IMR-90 (cell line): ENCODE data around the gene UGT2B7. TPM values are rescaled to one million over a fixed set of nuclear protein-coding genes. Genes with fewer than 3 reads are reported as not detected.

Experiments used
- ATAC-seq: fragments of 200-7000 bp; cut with Tn5 transposase; 2 replicates; pipeline ENCODE4 v1.9.1; 2020; ENCODE audit warnings: low read depth, mild to moderate bottlenecking, moderate library complexity
- BruUV-seq: library from RNA; stranded (reverse); fragments of 400-500 nt; replicated peaks from 2 replicates; lab custom pipeline; 2021; lab: Mats Ljungman, UMichigan
- CTCF ChIA-PET: fragments of 300-600 bp; formaldehyde crosslinking; extraction: SDS; loops from one replicate; lab custom pipeline; 2021; ENCODE audit warnings: antibody characterized with exemption; lab: Yijun Ruan, JAX
- POLR2A ChIA-PET: fragments of 300-600 bp; sonication (Branson Sonifier 250); formaldehyde crosslinking; loops from one replicate; lab custom pipeline; 2022; ENCODE audit warnings: antibody characterized with exemption; ENCODE audit not compliant: unreplicated experiment; lab: Charles Lee
- DNase-seq: peaks from one replicate; pipeline ENCODE4 v3.0.0; 2013
- H2AFZ ChIP-seq: replicated peaks from 2 replicates; pipeline ENCODE3; 2013; ENCODE audit warnings: low read length, mild to moderate bottlenecking; ENCODE audit not compliant: poor library complexity
- H2AK5ac ChIP-seq: 2 replicates; pipeline ENCODE4 v1.6.1; 2013; ENCODE audit warnings: low read depth, low read length, inconsistent platforms
- H2AK9ac ChIP-seq: replicated peaks from 2 replicates; pipeline ENCODE3; 2013; ENCODE audit warnings: mild to moderate bottlenecking, low read depth, low read length, moderate library complexity; ENCODE audit not compliant: poor library complexity
- H2BK120ac ChIP-seq: 2 replicates; pipeline ENCODE4 v1.6.1; 2013; ENCODE audit warnings: low read depth, low read length, inconsistent platforms
- H2BK15ac ChIP-seq: 3 replicates; pipeline ENCODE4 v1.6.1; 2013; ENCODE audit warnings: low read depth, low read length, inconsistent platforms
- H2BK20ac ChIP-seq: 2 replicates; pipeline ENCODE4 v1.6.1; 2013; ENCODE audit warnings: low read depth, mild to moderate bottlenecking, inconsistent platforms, low read length, moderate library complexity
- H2BK5ac ChIP-seq: 2 replicates; pipeline ENCODE4 v1.6.1; 2013; ENCODE audit warnings: mild to moderate bottlenecking, low read depth, low read length, inconsistent platforms; ENCODE audit not compliant: poor library complexity, severe bottlenecking
- H3K14ac ChIP-seq: replicated peaks from 2 replicates; pipeline ENCODE4 v1.6.1; 2013; ENCODE audit warnings: low read depth, low read length, inconsistent platforms
- H3K18ac ChIP-seq: 2 replicates; pipeline ENCODE4 v1.6.1; 2013; ENCODE audit warnings: low read depth, low read length, control low read depth
- H3K23ac ChIP-seq: 2 replicates; pipeline ENCODE4 v1.6.1; 2013; ENCODE audit warnings: low read depth, low read length, inconsistent platforms
- H3K27ac ChIP-seq: 2 replicates; pipeline ENCODE4 v1.5.1; 2013; ENCODE audit warnings: mild to moderate bottlenecking, control low read depth, low read length; ENCODE audit not compliant: insufficient read depth
- H3K27me3 ChIP-seq: 2 replicates; pipeline ENCODE4 v1.6.1; 2013; ENCODE audit warnings: low read length; ENCODE audit not compliant: control insufficient read depth, insufficient read depth
- H3K36me3 ChIP-seq: 2 replicates; pipeline ENCODE4 v1.6.1; 2013; ENCODE audit warnings: low read length, mixed read lengths; ENCODE audit not compliant: control insufficient read depth, insufficient read depth
- H3K4ac ChIP-seq: 2 replicates; pipeline ENCODE4 v1.6.1; 2013; ENCODE audit warnings: low read depth, low read length, inconsistent platforms
- H3K4me1 ChIP-seq: 2 replicates; pipeline ENCODE4 v1.6.1; 2013; ENCODE audit warnings: low read length, mixed read lengths; ENCODE audit not compliant: control insufficient read depth, insufficient read depth
- H3K4me2 ChIP-seq: 2 replicates; pipeline ENCODE4 v1.6.1; 2013; ENCODE audit warnings: low read depth, mild to moderate bottlenecking, control low read depth, low read length, moderate library complexity
- H3K4me3 ChIP-seq: 2 replicates; pipeline ENCODE4 v1.5.1; 2013; ENCODE audit warnings: low read depth, mild to moderate bottlenecking, control low read depth, low read length, moderate library complexity; ENCODE audit not compliant: insufficient read depth
- H3K56ac ChIP-seq: 2 replicates; pipeline ENCODE4 v1.6.1; 2013; ENCODE audit warnings: low read length, inconsistent platforms; ENCODE audit not compliant: insufficient read depth; ENCODE audit errors: extremely low read depth
- H3K79me1 ChIP-seq, 2 experiments: 2 replicates each; pipeline ENCODE4 v1.6.1; 2013; ENCODE audit warnings: low read length in 2 of 2, inconsistent platforms in 1 of 2, low read depth in 1 of 2
- H3K9ac ChIP-seq: 2 replicates; pipeline ENCODE4 v1.6.1; 2013; ENCODE audit warnings: low read depth, low read length, control low read depth
- H3K9me1 ChIP-seq: 2 replicates; pipeline ENCODE4 v1.6.1; 2013; ENCODE audit warnings: low read length, inconsistent platforms; ENCODE audit not compliant: insufficient read depth
- H3K9me3 ChIP-seq: 2 replicates; pipeline ENCODE4 v1.6.1; 2013; ENCODE audit warnings: low read length; ENCODE audit not compliant: control insufficient read depth, insufficient read depth
- H4K20me1 ChIP-seq: 2 replicates; pipeline ENCODE4 v1.6.1; 2013; ENCODE audit warnings: low read length, inconsistent platforms; ENCODE audit not compliant: insufficient read depth
- H4K5ac ChIP-seq: 2 replicates; pipeline ENCODE4 v1.6.1; 2013; ENCODE audit warnings: mild to moderate bottlenecking, low read depth, low read length, control low read depth
- H4K8ac ChIP-seq, 2 experiments: 2 replicates each; pipeline ENCODE4 v1.6.1; 2013; ENCODE audit warnings: low read depth in 2 of 2, low read length in 2 of 2, control low read depth in 1 of 2, inconsistent platforms in 1 of 2
- H4K91ac ChIP-seq: 2 replicates; pipeline ENCODE4 v1.6.1; 2013; ENCODE audit warnings: low read depth, low read length, inconsistent platforms; ENCODE audit not compliant: insufficient read depth
- BHLHE40 ChIP-seq: fragments of 150-350 bp; IDR thresholded peaks from 2 replicates; pipeline ENCODE4 v1.6.1; 2016; ENCODE audit warnings: mild to moderate bottlenecking, low read depth, low read length
- CEBPB ChIP-seq: IDR thresholded peaks from 2 replicates; pipeline ENCODE4 v1.6.1; 2012; ENCODE audit warnings: low read depth, low read length, improper control_type of control experiment
- CHD1 ChIP-seq: IDR thresholded peaks from 2 replicates; pipeline ENCODE4 v1.6.1; 2012; ENCODE audit warnings: low read depth, low read length, improper control_type of control experiment
- FOS ChIP-seq: fragments of 150-350 bp; IDR thresholded peaks from 2 replicates; pipeline ENCODE4 v1.6.1; 2016; ENCODE audit warnings: low read depth, low read length
- MAFK ChIP-seq: IDR thresholded peaks from 2 replicates; pipeline ENCODE4 v1.6.1; 2012; ENCODE audit warnings: low read depth, low read length, improper control_type of control experiment
- MAZ ChIP-seq: IDR thresholded peaks from 2 replicates; pipeline ENCODE4 v1.6.1; 2012; ENCODE audit warnings: low read depth, mild to moderate bottlenecking, low read length, improper control_type of control experiment, moderate library complexity, borderline replicate concordance
- MXI1 ChIP-seq: IDR thresholded peaks from 2 replicates; pipeline ENCODE4 v1.6.1; 2012; ENCODE audit warnings: low read depth, mild to moderate bottlenecking, low read length, moderate library complexity, borderline replicate concordance
- NFE2L2 ChIP-seq: fragments of 150-350 bp; IDR thresholded peaks from 2 replicates; pipeline ENCODE4 v1.6.1; 2016; ENCODE audit warnings: low read depth, mild to moderate bottlenecking, low read length
- POLR2A ChIP-seq: IDR thresholded peaks from 2 replicates; pipeline ENCODE4 v1.6.1; 2012; ENCODE audit warnings: mild to moderate bottlenecking, low read depth, low read length
- RAD21 ChIP-seq: IDR thresholded peaks from 2 replicates; pipeline ENCODE4 v1.6.1; 2012; ENCODE audit warnings: low read length, improper control_type of control experiment
- RCOR1 ChIP-seq: IDR thresholded peaks from 2 replicates; pipeline ENCODE4 v1.6.1; 2012; ENCODE audit warnings: mild to moderate bottlenecking, low read length, improper control_type of control experiment; ENCODE audit not compliant: insufficient replicate concordance
- RFX5 ChIP-seq: IDR thresholded peaks from 2 replicates; pipeline ENCODE4 v1.8.0; 2012; ENCODE audit warnings: low read depth, mild to moderate bottlenecking, low read length, moderate library complexity
- SMC3 ChIP-seq: fragments of 150-350 bp; IDR thresholded peaks from 2 replicates; pipeline ENCODE4 v1.6.1; 2016; ENCODE audit warnings: low read depth, mild to moderate bottlenecking, antibody characterized with exemption, low read length, moderate library complexity
- WGBS, 2 experiments: methylation state at CpG; one replicate each; pipeline versions ENCODE4 v1.1.5 to v1.1.7; 2013; ENCODE audit warnings: missing lambda C conversion rate in 2 of 2; ENCODE audit not compliant: insufficient read length in 1 of 2; ENCODE audit errors: extremely low coverage in 2 of 2; 5-methylcytosine and 5-hydroxymethylcytosine counted together
- dilution Hi-C: fragments of 300-500 bp; cut with HindIII; formaldehyde crosslinking; loops from one replicate; pipeline ENCODE4 v1.14.3; 2018; ENCODE audit warnings: low sequenced_read_pairs; ENCODE audit not compliant: unreplicated experiment
- in situ Hi-C: fragments of 300-500 bp; cut with MboI; formaldehyde crosslinking; loops from 3 replicates; pipeline ENCODE4 v1.14.3; 2019; ENCODE audit warnings: low sequenced_read_pairs, inconsistent platforms, mixed read lengths
- intact Hi-C: fragments of 100-400 bp; cut with micrococcal nuclease; formaldehyde crosslinking; loops from 2 replicates; pipeline ENCODE4 v1.10.0; 2022
- polyA plus RNA-seq, 3 experiments: library from polyadenylated mRNA; depleted of rRNA; stranded (reverse); fragments of >200 nt; gene quantifications; 2 replicates each; pipeline ENCODE4 v1.2.3, GENCODE V29; 2012; ENCODE audit warnings: low replicate concordance in 1 of 3
- total RNA-seq: library from RNA; depleted of rRNA; stranded (reverse); fragments of >200 nt; gene quantifications from 2 replicates; pipeline ENCODE4 v1.2.3, GENCODE V29; 2012
- TF ChIP-seq, protein P1 (sequence below): conservative IDR thresholded peaks from 2 replicates; pipeline ENCODE4 v1.5.1; 2012; ENCODE audit warnings: mild to moderate bottlenecking, low read depth, low read length, improper control_type of control experiment
- TF ChIP-seq, protein P2 (sequence below): fragments of 150-350 bp; IDR thresholded peaks from 2 replicates; pipeline ENCODE4 v1.6.1; 2016; ENCODE audit warnings: low read depth, mild to moderate bottlenecking, low read length, moderate library complexity, borderline replicate concordance
- TF ChIP-seq, protein P3 (sequence below): fragments of 150-350 bp; IDR thresholded peaks from 2 replicates; pipeline ENCODE4 v1.6.1; 2017; ENCODE audit warnings: mild to moderate bottlenecking, antibody characterized with exemption, low read length, low read depth

UGT2B7 gene
- total and polyA plus RNA-seq, 2 of the 4 experiments (the other 2 are of a cell fraction) = 0.10 TPM; not detected in 1

DNA sequence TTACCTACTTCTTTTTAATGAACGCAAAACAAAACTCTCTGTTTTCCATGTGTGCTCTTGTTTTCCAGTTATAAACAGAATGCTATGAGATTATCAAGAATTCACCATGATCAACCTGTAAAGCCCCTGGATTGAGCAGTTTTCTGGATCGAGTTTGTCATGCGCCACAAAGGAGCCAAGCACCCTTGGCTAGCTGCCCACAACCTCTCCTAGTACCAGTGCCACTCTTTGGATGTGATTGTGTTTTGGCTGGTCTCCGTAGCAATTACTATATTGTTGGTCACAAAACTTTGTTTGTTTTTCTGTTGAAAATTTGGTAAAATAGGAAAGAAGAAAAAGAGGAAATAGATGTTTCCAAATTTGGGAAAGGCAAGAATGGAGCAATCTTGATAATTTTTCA, 51.1 kb downstream of the UGT2B7 start:
- no peak overlapping the region for H2AK5ac ChIP-seq
- no peak overlapping the region for H2BK120ac ChIP-seq
- DNase-seq (no peak), ATAC-seq (no peak)
- no peak overlapping the region for H3K9ac ChIP-seq
- H3K14ac ChIP-seq = no peak overlapping the region
- no peaks in the 10 kb centered on the region for H3K4me1 ChIP-seq
- no peak overlapping the region for H2AFZ ChIP-seq
- intact Hi-C loops (loop anchor here (10.0 kb wide), 1 partner anchor 353 kb away; no protein-coding TSS in a partner anchor), dilution Hi-C loops (no loop called here), in situ Hi-C loops (loop anchor here (25.0 kb wide), 1 partner anchor 510 kb away; no protein-coding TSS in a partner anchor)
- ChIA-PET POLR2A (no interaction called here), CTCF (no interaction called here)
- TF ChIP-seq RCOR1 (no peak), RAD21 (no peak), MAFK (no peak), POLR2A (no peak), SMC3 (no peak), MAZ (no peak), MXI1 (no peak), CEBPB (no peak), NFE2L2 (no peak), FOS (no peak), RFX5 (no peak), CHD1 (no peak), BHLHE40 (no peak)
- TF ChIP-seq, protein P1, sequence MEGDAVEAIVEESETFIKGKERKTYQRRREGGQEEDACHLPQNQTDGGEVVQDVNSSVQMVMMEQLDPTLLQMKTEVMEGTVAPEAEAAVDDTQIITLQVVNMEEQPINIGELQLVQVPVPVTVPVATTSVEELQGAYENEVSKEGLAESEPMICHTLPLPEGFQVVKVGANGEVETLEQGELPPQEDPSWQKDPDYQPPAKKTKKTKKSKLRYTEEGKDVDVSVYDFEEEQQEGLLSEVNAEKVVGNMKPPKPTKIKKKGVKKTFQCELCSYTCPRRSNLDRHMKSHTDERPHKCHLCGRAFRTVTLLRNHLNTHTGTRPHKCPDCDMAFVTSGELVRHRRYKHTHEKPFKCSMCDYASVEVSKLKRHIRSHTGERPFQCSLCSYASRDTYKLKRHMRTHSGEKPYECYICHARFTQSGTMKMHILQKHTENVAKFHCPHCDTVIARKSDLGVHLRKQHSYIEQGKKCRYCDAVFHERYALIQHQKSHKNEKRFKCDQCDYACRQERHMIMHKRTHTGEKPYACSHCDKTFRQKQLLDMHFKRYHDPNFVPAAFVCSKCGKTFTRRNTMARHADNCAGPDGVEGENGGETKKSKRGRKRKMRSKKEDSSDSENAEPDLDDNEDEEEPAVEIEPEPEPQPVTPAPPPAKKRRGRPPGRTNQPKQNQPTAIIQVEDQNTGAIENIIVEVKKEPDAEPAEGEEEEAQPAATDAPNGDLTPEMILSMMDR = no peak
- TF ChIP-seq, protein P2, sequence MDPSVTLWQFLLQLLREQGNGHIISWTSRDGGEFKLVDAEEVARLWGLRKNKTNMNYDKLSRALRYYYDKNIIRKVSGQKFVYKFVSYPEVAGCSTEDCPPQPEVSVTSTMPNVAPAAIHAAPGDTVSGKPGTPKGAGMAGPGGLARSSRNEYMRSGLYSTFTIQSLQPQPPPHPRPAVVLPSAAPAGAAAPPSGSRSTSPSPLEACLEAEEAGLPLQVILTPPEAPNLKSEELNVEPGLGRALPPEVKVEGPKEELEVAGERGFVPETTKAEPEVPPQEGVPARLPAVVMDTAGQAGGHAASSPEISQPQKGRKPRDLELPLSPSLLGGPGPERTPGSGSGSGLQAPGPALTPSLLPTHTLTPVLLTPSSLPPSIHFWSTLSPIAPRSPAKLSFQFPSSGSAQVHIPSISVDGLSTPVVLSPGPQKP = no peak
- TF ChIP-seq, protein P3, sequence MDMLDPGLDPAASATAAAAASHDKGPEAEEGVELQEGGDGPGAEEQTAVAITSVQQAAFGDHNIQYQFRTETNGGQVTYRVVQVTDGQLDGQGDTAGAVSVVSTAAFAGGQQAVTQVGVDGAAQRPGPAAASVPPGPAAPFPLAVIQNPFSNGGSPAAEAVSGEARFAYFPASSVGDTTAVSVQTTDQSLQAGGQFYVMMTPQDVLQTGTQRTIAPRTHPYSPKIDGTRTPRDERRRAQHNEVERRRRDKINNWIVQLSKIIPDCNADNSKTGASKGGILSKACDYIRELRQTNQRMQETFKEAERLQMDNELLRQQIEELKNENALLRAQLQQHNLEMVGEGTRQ = no peak
- no peak overlapping the region for H3K23ac ChIP-seq
- no peaks in the 10 kb centered on the region for H3K9me1 ChIP-seq
- H3K27me3 ChIP-seq = no peaks in the 10 kb centered on the region
- BruUV-seq = no TSS peak
- H3K27ac ChIP-seq = no peak overlapping the region
- no peak overlapping the region for H4K5ac ChIP-seq
- no peak overlapping the region for H3K4ac ChIP-seq
- no peak overlapping the region for H2BK20ac ChIP-seq
- H3K4me2 ChIP-seq = no peak overlapping the region
- no peaks in the 10 kb centered on the region for H3K36me3 ChIP-seq
- H3K4me3 ChIP-seq = no peak overlapping the region
- no CpG with 5 or more reads among the region's 4 CpGs for WGBS, 2 experiments
- H4K8ac ChIP-seq = no peak overlapping the region
- H4K91ac ChIP-seq = no peak overlapping the region
- no peak overlapping the region for H3K18ac ChIP-seq
- no peak overlapping the region for H2BK15ac ChIP-seq
- no peak overlapping the region for H2AK9ac ChIP-seq
- no peak overlapping the region for H2BK5ac ChIP-seq
- no peaks in the 10 kb centered on the region for H3K79me1 ChIP-seq
- H3K56ac ChIP-seq = no peak overlapping the region
- H4K20me1 ChIP-seq = no peaks in the 10 kb centered on the region
- no peaks in the 10 kb centered on the region for H3K9me3 ChIP-seq
